ENCODE data around the gene IGF2R.

DNA sequence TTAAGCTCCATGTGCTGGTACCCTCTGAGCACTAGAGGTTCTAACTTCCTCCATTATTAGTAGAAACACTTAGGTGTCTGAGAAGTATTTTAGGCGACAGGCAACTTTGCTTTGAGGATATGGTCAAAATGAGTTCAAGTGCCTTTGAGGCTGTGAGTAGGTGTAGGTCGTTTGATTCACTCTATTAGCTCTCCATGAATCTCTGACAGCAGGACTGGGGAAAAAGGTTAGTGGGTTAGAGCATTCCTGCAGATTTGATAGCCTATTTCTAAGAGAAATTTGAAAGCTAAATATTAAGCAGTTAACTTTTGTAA lies 45.9 kb downstream of the IGF2R start:
- TF ChIP-seq, protein P1, sequence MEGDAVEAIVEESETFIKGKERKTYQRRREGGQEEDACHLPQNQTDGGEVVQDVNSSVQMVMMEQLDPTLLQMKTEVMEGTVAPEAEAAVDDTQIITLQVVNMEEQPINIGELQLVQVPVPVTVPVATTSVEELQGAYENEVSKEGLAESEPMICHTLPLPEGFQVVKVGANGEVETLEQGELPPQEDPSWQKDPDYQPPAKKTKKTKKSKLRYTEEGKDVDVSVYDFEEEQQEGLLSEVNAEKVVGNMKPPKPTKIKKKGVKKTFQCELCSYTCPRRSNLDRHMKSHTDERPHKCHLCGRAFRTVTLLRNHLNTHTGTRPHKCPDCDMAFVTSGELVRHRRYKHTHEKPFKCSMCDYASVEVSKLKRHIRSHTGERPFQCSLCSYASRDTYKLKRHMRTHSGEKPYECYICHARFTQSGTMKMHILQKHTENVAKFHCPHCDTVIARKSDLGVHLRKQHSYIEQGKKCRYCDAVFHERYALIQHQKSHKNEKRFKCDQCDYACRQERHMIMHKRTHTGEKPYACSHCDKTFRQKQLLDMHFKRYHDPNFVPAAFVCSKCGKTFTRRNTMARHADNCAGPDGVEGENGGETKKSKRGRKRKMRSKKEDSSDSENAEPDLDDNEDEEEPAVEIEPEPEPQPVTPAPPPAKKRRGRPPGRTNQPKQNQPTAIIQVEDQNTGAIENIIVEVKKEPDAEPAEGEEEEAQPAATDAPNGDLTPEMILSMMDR (IDR thresholded peaks at IDR 0.05; ENCODE audit: low read length), result no peak
- no peak for TF ChIP-seq EZH2phosphoT487 (IDR thresholded peaks at IDR 0.05; ENCODE audit: low read length)

Measured in MM.1S (cell line).